Panc1 (cell line): ENCODE data around the gene SPARCL1. TPM values are rescaled to one million over a fixed set of nuclear protein-coding genes. Genes with fewer than 3 reads are reported as not detected.

ENCODE experiments used
- ATAC-seq: fragments of 200-7000 bp; cut with Tn5 transposase; 2 replicates; pipeline ENCODE4 v1.9.1; 2020; ENCODE audit warnings: mild to moderate bottlenecking, moderate library complexity
- BruUV-seq: library from RNA; stranded (reverse); fragments of 400-500 nt; replicated peaks from 2 replicates; lab custom pipeline; 2021; lab: Mats Ljungman, UMichigan
- CTCF ChIA-PET: fragments of 300-600 bp; sonication (Branson Sonifier 250); formaldehyde crosslinking; loops from one replicate; lab custom pipeline; 2022; ENCODE audit warnings: antibody characterized with exemption; lab: Charles Lee
- POLR2A ChIA-PET: fragments of 300-600 bp; sonication (Branson Sonifier 250); formaldehyde crosslinking; loops from one replicate; lab custom pipeline; 2022; ENCODE audit warnings: antibody characterized with exemption; lab: Charles Lee
- DNase-seq: peaks from one replicate; pipeline ENCODE4 v3.0.0-alpha.2; 2010; ENCODE audit warnings: low read depth, low spot score
- H3K27ac ChIP-seq: 2 replicates; pipeline ENCODE4 v1.5.1; 2011; ENCODE audit warnings: mild to moderate bottlenecking, low read length, inconsistent platforms
- H3K27me3 ChIP-seq: fragments of 200-500 bp; sonication (Bioruptor generic); 2 replicates; pipeline ENCODE4 v1.6.0; 2014; ENCODE audit warnings: low read length, inconsistent platforms; ENCODE audit not compliant: control insufficient read depth, insufficient read depth
- H3K36me3 ChIP-seq: fragments of 200-500 bp; sonication (Bioruptor generic); 2 replicates; pipeline ENCODE4 v1.5.1; 2014; ENCODE audit warnings: inconsistent platforms, mild to moderate bottlenecking, low read length, moderate library complexity; ENCODE audit not compliant: control insufficient read depth, insufficient read depth
- H3K4me1 ChIP-seq: 2 replicates; pipeline ENCODE4 v1.5.1; 2011; ENCODE audit warnings: inconsistent platforms, mild to moderate bottlenecking, low read length, moderate library complexity; ENCODE audit not compliant: control insufficient read depth, insufficient read depth
- H3K4me3 ChIP-seq, 2 experiments: 2 replicates each; pipeline ENCODE4 v1.5.1; 2011 to 2012; ENCODE audit warnings: low read depth in 2 of 2, low read length in 2 of 2, mild to moderate bottlenecking in 2 of 2, inconsistent platforms in 1 of 2, moderate library complexity in 1 of 2
- H3K9me3 ChIP-seq: fragments of 200-500 bp; sonication (Bioruptor generic); 2 replicates; pipeline ENCODE4 v1.5.1; 2014; ENCODE audit warnings: low read depth, mild to moderate bottlenecking, inconsistent platforms, low read length, moderate library complexity; ENCODE audit not compliant: control insufficient read depth, insufficient read depth
- POLR2AphosphoS5 ChIP-seq: IDR thresholded peaks from 2 replicates; pipeline ENCODE4 v1.6.1; 2012; ENCODE audit warnings: mild to moderate bottlenecking, low read depth, low read length, moderate library complexity
- SIN3A ChIP-seq: IDR thresholded peaks from 2 replicates; pipeline ENCODE4 v1.6.1; 2012; ENCODE audit warnings: low read depth, mild to moderate bottlenecking, low read length, moderate library complexity, borderline replicate concordance; ENCODE audit not compliant: insufficient read depth
- TCF7L2 ChIP-seq: IDR thresholded peaks from 2 replicates; pipeline ENCODE4 v1.6.1; 2011; ENCODE audit warnings: mild to moderate bottlenecking, low read depth, low read length, inconsistent platforms
- in situ Hi-C: cut with HindIII; loops from 2 replicates; pipeline ENCODE4 v1.10.0; 2016; ENCODE audit warnings: low sequenced_read_pairs, low pct_unique_long_range_greater_than_20kb
- intact Hi-C: fragments of 100-400 bp; cut with micrococcal nuclease; formaldehyde crosslinking; loops from one replicate; pipeline ENCODE4 v1.10.0; 2022; ENCODE audit not compliant: unreplicated experiment
- total RNA-seq: library from RNA; stranded (reverse); gene quantifications from one replicate; pipeline ENCODE4 v1.2.1, GENCODE V29; 2021; ENCODE audit not compliant: unreplicated experiment
- TF ChIP-seq, protein P1 (sequence below): fragments of 450-650 bp; IDR thresholded peaks from 2 replicates; pipeline ENCODE4 v1.5.1; 2017; ENCODE audit warnings: mild to moderate bottlenecking
- TF ChIP-seq, protein P2 (sequence below), 2 experiments: IDR thresholded peaks; 2 replicates each; pipeline ENCODE4 v1.6.1; 2011 to 2012; ENCODE audit warnings: low read depth in 2 of 2, control low read depth in 1 of 2, low read length in 1 of 2, mild to moderate bottlenecking in 1 of 2, moderate library complexity in 1 of 2; ENCODE audit not compliant: insufficient read depth in 1 of 2

Gene SPARCL1
- total RNA-seq, 1 experiment from 2014 or later: 0.57 TPM

DNA sequence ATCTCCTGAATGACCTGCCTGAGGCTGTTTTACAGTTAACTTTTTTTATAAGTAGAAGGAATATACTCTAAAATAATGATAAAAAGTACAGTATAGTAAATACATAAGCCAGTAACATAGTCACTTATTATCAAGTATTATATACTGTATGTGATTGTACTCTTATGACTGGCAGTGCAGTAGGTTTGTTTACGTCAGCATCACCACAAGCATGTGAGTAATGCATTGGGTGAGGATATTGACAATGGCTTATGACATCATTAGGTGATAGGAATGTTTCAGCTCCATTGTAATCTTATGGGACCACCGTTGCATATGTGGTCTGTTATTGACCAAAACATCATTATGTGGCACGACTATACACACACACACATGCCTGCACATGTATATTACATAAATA, 86.3 kb downstream of the SPARCL1 start:
- POLR2A ChIA-PET: interaction anchor here (0.6 kb wide), 1 partner anchor 262 kb away, joined by 3 read pairs; no protein-coding TSS in a partner anchor
- TF ChIP-seq, protein P1, sequence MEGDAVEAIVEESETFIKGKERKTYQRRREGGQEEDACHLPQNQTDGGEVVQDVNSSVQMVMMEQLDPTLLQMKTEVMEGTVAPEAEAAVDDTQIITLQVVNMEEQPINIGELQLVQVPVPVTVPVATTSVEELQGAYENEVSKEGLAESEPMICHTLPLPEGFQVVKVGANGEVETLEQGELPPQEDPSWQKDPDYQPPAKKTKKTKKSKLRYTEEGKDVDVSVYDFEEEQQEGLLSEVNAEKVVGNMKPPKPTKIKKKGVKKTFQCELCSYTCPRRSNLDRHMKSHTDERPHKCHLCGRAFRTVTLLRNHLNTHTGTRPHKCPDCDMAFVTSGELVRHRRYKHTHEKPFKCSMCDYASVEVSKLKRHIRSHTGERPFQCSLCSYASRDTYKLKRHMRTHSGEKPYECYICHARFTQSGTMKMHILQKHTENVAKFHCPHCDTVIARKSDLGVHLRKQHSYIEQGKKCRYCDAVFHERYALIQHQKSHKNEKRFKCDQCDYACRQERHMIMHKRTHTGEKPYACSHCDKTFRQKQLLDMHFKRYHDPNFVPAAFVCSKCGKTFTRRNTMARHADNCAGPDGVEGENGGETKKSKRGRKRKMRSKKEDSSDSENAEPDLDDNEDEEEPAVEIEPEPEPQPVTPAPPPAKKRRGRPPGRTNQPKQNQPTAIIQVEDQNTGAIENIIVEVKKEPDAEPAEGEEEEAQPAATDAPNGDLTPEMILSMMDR: no peak
- TF ChIP-seq SIN3A: no peak
- TF ChIP-seq POLR2AphosphoS5: no peak
- TF ChIP-seq, protein P2, sequence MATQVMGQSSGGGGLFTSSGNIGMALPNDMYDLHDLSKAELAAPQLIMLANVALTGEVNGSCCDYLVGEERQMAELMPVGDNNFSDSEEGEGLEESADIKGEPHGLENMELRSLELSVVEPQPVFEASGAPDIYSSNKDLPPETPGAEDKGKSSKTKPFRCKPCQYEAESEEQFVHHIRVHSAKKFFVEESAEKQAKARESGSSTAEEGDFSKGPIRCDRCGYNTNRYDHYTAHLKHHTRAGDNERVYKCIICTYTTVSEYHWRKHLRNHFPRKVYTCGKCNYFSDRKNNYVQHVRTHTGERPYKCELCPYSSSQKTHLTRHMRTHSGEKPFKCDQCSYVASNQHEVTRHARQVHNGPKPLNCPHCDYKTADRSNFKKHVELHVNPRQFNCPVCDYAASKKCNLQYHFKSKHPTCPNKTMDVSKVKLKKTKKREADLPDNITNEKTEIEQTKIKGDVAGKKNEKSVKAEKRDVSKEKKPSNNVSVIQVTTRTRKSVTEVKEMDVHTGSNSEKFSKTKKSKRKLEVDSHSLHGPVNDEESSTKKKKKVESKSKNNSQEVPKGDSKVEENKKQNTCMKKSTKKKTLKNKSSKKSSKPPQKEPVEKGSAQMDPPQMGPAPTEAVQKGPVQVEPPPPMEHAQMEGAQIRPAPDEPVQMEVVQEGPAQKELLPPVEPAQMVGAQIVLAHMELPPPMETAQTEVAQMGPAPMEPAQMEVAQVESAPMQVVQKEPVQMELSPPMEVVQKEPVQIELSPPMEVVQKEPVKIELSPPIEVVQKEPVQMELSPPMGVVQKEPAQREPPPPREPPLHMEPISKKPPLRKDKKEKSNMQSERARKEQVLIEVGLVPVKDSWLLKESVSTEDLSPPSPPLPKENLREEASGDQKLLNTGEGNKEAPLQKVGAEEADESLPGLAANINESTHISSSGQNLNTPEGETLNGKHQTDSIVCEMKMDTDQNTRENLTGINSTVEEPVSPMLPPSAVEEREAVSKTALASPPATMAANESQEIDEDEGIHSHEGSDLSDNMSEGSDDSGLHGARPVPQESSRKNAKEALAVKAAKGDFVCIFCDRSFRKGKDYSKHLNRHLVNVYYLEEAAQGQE (IDR thresholded peaks at IDR 0.05; ENCODE audit: insufficient read depth in 1 of 2, low read depth in 2 of 2, low read length in 1 of 2): no peak
- no peak for TF ChIP-seq TCF7L2
- in situ Hi-C loops (no loop called here), intact Hi-C loops (no loop called here)
- Histone ChIP-seq H3K4me1 (no peaks in the 10 kb centered on the region), H3K36me3 (no peaks in the 10 kb centered on the region; the same call in 1 of the 2 replicates), H3K4me3 (no peak overlapping the region), H3K9me3 (no peaks in the 10 kb centered on the region), H3K27ac (no peak overlapping the region), H3K27me3 (no peaks in the 10 kb centered on the region)
- DNase-seq: no peak
- BruUV-seq: no TSS peak
- no peak for ATAC-seq
- CTCF ChIA-PET: no interaction called here

DNA sequence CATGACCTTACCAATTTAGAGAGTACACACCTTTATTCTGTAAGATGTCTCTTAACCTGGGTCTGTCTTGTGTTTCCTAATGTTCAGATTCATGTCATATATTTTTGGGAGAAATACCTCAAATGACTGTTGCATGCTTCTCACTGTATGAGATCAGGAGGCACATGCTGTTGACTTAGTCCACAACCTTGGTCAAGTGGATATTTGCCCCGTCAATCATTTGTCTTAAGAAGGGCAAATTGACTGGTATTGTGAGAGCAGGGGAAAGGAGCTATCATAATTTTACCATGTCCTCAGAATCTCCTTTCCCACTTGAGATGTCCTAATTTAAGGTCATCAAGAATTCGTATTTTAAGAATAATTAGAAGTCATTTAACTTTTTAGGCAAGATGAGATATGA, 95.8 kb downstream of the SPARCL1 start:
- Histone ChIP-seq H3K4me3 (no peak overlapping the region), H3K9me3 (no peaks in the 10 kb centered on the region), H3K27ac (no peak overlapping the region), H3K27me3 (no peaks in the 10 kb centered on the region), H3K4me1 (no peaks in the 10 kb centered on the region), H3K36me3 (no peaks in the 10 kb centered on the region)
- ChIA-PET POLR2A (no interaction called here), CTCF (no interaction called here)
- no TSS peak for BruUV-seq
- ATAC-seq (no peak), DNase-seq (no peak)
- in situ Hi-C loops: no loop called here
- TF ChIP-seq SIN3A (no peak), TCF7L2 (no peak), POLR2AphosphoS5 (no peak)
- TF ChIP-seq, protein P2 (IDR thresholded peaks at IDR 0.05; ENCODE audit: insufficient read depth in 1 of 2, low read depth in 2 of 2, low read length in 1 of 2): no peak
- TF ChIP-seq, protein P1: no peak
- intact Hi-C loops: no loop called here
